Measurements from ENCODE around the gene TDRD1. TPM values are rescaled to one million over a fixed set of nuclear protein-coding genes. Genes with fewer than 3 reads are reported as not detected.
A peak's percentile ranks its signal among the peaks of the same experiment; 100 is the strongest.
"Not testable (repeated sequence)": the region's sequence is repeated elsewhere in the genome, so short reads cannot be mapped to it uniquely, and the experiment has no call there.

TDRD1 gene
- total RNA-seq, 1 donor from 2014 or later: 2.1 TPM

DNA sequence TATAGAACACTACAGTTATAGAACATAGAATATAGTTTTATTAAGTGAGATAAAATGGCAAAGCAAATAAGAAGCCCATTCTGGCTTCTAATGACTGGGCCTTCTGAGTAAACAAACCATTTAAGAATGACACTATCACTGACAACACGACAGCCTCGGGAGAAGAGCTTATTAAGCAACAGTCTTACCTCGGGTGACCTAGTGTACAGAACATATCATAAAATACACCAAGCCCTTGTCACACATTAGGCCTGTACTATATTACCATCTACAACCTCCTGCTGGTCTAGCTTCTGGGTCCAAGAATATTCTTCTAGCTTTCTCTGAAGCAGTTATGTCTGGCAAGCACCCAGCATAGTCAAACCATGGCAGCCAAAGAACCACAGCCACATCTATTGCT is 37.1 kb upstream of the TDRD1 start:
- TF ChIP-seq, protein P1, sequence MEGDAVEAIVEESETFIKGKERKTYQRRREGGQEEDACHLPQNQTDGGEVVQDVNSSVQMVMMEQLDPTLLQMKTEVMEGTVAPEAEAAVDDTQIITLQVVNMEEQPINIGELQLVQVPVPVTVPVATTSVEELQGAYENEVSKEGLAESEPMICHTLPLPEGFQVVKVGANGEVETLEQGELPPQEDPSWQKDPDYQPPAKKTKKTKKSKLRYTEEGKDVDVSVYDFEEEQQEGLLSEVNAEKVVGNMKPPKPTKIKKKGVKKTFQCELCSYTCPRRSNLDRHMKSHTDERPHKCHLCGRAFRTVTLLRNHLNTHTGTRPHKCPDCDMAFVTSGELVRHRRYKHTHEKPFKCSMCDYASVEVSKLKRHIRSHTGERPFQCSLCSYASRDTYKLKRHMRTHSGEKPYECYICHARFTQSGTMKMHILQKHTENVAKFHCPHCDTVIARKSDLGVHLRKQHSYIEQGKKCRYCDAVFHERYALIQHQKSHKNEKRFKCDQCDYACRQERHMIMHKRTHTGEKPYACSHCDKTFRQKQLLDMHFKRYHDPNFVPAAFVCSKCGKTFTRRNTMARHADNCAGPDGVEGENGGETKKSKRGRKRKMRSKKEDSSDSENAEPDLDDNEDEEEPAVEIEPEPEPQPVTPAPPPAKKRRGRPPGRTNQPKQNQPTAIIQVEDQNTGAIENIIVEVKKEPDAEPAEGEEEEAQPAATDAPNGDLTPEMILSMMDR (IDR thresholded peaks at IDR 0.05; ENCODE audit: insufficient read depth, low read length, severe bottlenecking): no peak
- DNase-seq (ENCODE audit: low read depth): no peak
- no peaks in the 10 kb centered on the region for H3K27me3 ChIP-seq (ENCODE audit: control insufficient read depth, insufficient read depth, low read length)
- FAIRE-seq: no peak
- no peak overlapping the region for H3K4me3 ChIP-seq (ENCODE audit: low read depth, low read length)
- H3K36me3 ChIP-seq (ENCODE audit: control insufficient read depth, insufficient read depth, low read length): peaks cover 3% of the 10 kb centered on the region

DNA sequence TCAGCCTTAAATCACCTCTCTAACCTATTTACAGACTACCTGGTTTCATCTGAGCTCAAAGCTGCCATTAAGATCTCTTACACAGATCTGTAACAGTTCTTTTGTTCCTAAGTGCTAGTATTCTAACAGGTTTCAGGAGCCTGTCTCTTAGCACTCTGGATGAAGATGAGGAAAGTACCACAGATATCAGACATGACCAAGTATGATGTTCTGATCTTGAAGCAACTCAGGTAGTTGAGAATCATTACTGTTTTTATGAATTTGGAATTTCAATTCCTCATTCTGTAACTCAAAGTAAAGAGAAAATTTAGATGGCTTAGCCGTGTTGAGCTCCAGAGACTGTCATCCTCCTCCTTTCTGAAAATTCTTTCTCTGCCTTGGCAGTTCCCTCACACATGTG is 36.0 kb upstream of the TDRD1 start:
- DNase-seq (ENCODE audit: low read depth) (no peak), FAIRE-seq (no peak)
- no peaks in the 10 kb centered on the region for H3K27me3 ChIP-seq (ENCODE audit: control insufficient read depth, insufficient read depth, low read length)
- H3K4me3 ChIP-seq (ENCODE audit: low read depth, low read length): no peak overlapping the region
- peaks cover 3% of the 10 kb centered on the region for H3K36me3 ChIP-seq (ENCODE audit: control insufficient read depth, insufficient read depth, low read length)
- TF ChIP-seq, protein P1 (IDR thresholded peaks at IDR 0.05; ENCODE audit: insufficient read depth, low read length, severe bottlenecking): no peak

DNA sequence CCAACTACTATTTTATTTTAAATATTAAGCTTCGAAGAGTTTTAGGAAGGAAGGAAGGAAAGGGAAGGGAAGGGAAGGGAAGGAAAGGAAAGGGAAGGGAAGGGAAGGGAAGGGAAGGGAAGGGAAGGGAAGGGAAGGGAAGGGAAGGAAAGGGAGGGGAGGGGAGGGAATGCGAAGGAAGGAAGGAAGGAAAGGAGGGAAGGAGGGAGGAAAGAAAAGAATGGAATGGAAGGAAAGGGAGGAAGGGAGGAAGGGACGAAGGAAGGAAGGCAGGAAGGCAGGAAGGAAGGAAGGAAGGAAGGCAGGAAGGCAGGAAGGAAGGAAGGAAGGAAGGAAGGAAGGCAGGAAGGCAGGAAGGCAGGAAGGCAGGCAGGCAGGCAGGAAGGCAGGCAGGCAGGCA is 29.7 kb upstream of the TDRD1 start:
- not testable (repeated sequence) for DNase-seq (ENCODE audit: low read depth); H3K36me3 ChIP-seq (ENCODE audit: control insufficient read depth, insufficient read depth, low read length); H3K27me3 ChIP-seq (ENCODE audit: control insufficient read depth, insufficient read depth, low read length); H3K4me3 ChIP-seq (ENCODE audit: low read depth, low read length); FAIRE-seq

DNA sequence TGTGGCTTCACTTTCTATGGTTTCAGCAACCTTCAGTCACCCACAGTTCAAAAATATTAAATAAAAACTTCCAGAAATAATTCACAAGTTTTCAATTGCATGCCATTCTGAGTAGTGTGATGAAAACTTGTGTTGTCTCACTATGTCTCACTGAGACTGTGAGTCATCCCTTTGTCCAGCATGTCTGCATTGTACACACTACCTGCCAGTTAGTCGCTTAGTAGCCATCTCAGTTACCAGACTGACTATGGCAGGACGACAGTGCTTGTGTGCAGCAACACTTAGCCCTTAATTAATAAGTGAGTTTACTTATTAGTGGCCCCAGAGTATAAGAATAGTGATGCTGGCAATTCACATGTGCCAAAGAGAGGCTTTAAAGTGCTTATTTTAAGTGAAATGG is 27.7 kb upstream of the TDRD1 start:
- FAIRE-seq: peak; percentile 72

DNA sequence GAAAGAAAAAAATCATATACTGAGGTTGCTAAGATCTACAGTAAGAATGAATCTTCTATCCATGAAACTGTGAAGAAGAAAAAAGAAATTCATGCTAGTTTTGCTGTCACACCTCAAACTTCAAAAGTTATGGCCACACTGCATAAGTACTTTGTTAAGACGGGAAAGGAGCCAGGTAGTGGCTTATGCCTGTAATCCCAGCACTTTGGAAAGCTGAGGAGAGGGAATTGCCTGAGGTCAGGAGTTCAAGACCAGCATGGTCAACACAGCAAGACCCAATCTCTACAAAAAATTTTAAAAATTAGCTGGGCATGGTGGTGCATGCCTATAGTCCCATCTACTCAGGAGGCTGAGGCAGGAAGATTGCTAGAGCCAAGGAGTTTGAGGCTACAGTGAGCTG is 27.3 kb upstream of the TDRD1 start:
- TF ChIP-seq, protein P1 (IDR thresholded peaks at IDR 0.05; ENCODE audit: insufficient read depth, low read length, severe bottlenecking): no peak
- no peak for DNase-seq (ENCODE audit: low read depth)
- Histone ChIP-seq H3K36me3 (ENCODE audit: control insufficient read depth, insufficient read depth, low read length) (peaks cover 2% of the 10 kb centered on the region), H3K4me3 (ENCODE audit: low read depth, low read length) (no peak overlapping the region), H3K27me3 (ENCODE audit: control insufficient read depth, insufficient read depth, low read length) (no peaks in the 10 kb centered on the region)
- FAIRE-seq: no peak

More for the DNA sequence above, 27.7 kb upstream of the TDRD1 start:
- TF ChIP-seq, protein P1 (IDR thresholded peaks at IDR 0.05; ENCODE audit: insufficient read depth, low read length, severe bottlenecking): no peak
- no peak overlapping the region for H3K4me3 ChIP-seq (ENCODE audit: low read depth, low read length)
- peaks cover 2% of the 10 kb centered on the region for H3K36me3 ChIP-seq (ENCODE audit: control insufficient read depth, insufficient read depth, low read length)
- H3K27me3 ChIP-seq (ENCODE audit: control insufficient read depth, insufficient read depth, low read length): no peaks in the 10 kb centered on the region
- DNase-seq (ENCODE audit: low read depth): peak; percentile 97

DNA sequence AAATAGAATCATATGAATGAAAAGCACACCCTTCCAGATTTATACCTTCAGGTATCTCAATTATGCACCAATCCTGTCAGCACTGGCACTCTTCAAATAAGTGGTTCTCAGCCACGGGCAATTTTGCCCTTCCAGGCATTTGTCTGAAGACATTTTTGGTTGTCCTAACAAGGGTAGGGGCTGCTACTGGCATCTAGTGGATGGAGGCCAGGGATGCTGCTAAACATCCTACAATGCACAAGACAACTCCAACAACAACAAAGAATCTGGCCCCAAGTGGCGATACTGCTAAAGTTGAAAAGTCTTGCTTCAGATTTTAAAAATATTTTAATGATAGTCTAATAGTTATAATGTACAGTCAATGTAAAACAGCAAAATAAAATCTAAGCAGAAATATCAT is 21.2 kb upstream of the TDRD1 start:
- H3K36me3 ChIP-seq (ENCODE audit: control insufficient read depth, insufficient read depth, low read length): peaks cover 2% of the 10 kb centered on the region
- TF ChIP-seq, protein P1 (IDR thresholded peaks at IDR 0.05; ENCODE audit: insufficient read depth, low read length, severe bottlenecking): no peak
- FAIRE-seq (no peak), DNase-seq (ENCODE audit: low read depth) (no peak)
- H3K27me3 ChIP-seq (ENCODE audit: control insufficient read depth, insufficient read depth, low read length): no peaks in the 10 kb centered on the region
- no peak overlapping the region for H3K4me3 ChIP-seq (ENCODE audit: low read depth, low read length)
